Coronary artery (tissue), 2 donors: ENCODE data around the gene UBE2V1.
A peak's percentile ranks its signal among the peaks of the same experiment; 100 is the strongest.
"Not testable (repeated sequence)": the region's sequence is repeated elsewhere in the genome, so short reads cannot be mapped to it uniquely, and the experiment has no call there.

ENCODE experiments used
- DNase-seq: peaks from one replicate; pipeline ENCODE4 v3.0.0-alpha.2; 2017; ENCODE audit warnings: low spot score
- H3K27ac ChIP-seq, 2 donors: fragments of 200-600 bp; sonication (generic); one replicate each; pipeline ENCODE4 v1.5.1; 2016 to 2019
- H3K4me3 ChIP-seq: fragments of 200-600 bp; sonication (generic); 2 replicates; pipeline ENCODE4 v1.5.1; 2016; ENCODE audit warnings: mild to moderate bottlenecking, moderate library complexity
- CTCF ChIP-seq: fragments of 200-600 bp; sonication (generic); IDR thresholded peaks from one replicate; pipeline ENCODE4 v1.5.1; 2019; ENCODE audit warnings: antibody characterized with exemption

Gene UBE2V1

GRCh38 chr20:50107086-50107660, 5.8 kb downstream of the UBE2V1 start:
- peak overlapping the region in 1 of 2 donors; percentile 13 for H3K27ac ChIP-seq
- no peak overlapping the region for H3K4me3 ChIP-seq
- TF ChIP-seq CTCF, result no peak
- no peak for DNase-seq

- DNase-seq, H3K4me3 ChIP-seq: not testable (repeated sequence)
- H3K27ac ChIP-seq, result peak overlapping the region in 1 of 2 donors; percentile 13
Measured at GRCh38 chr20:50106669-50107068, 6.3 kb downstream of the UBE2V1 start.

GRCh38 chr20:50103464-50104107, 9.4 kb downstream of the UBE2V1 start:
- not testable (repeated sequence) for H3K27ac ChIP-seq, H3K4me3 ChIP-seq, DNase-seq

- not testable (repeated sequence) for H3K4me3 ChIP-seq, DNase-seq, H3K27ac ChIP-seq
Measured at GRCh38 chr20:50102551-50102950, 10.4 kb downstream of the UBE2V1 start.

GRCh38 chr20:50101887-50102286, 11.1 kb downstream of the UBE2V1 start:
- TF ChIP-seq CTCF, result no peak
- no peak for DNase-seq
- no peak overlapping the region for H3K4me3 ChIP-seq
- H3K27ac ChIP-seq, result no peak overlapping the region

GRCh38 chr20:50101281-50101680, 11.7 kb downstream of the UBE2V1 start:
- no peak for TF ChIP-seq CTCF
- no peak for DNase-seq
- no peak overlapping the region for H3K27ac ChIP-seq

GRCh38 chr20:50100552-50100951, 12.4 kb downstream of the UBE2V1 start:
- DNase-seq, result no peak
- Histone ChIP-seq H3K4me3 (no peak overlapping the region), H3K27ac (no peak overlapping the region)
- TF ChIP-seq CTCF, result no peak

More at GRCh38 chr20:50101281-50101680, 11.7 kb downstream of the UBE2V1 start:
- H3K4me3 ChIP-seq, result no peak overlapping the region

- no peak for DNase-seq
- no peak overlapping the region for H3K4me3 ChIP-seq
- H3K27ac ChIP-seq, result no peak overlapping the region
- no peak for TF ChIP-seq CTCF
Measured at GRCh38 chr20:50099565-50099991, 13.4 kb downstream of the UBE2V1 start.

- Histone ChIP-seq H3K27ac (no peak overlapping the region), H3K4me3 (no peak overlapping the region)
- no peak for DNase-seq
- no peak for TF ChIP-seq CTCF
Measured at GRCh38 chr20:50099113-50099512, 13.8 kb downstream of the UBE2V1 start.
